H9 (cell line): ENCODE results near the gene NCOA5. TPM values are rescaled to one million over a fixed set of nuclear protein-coding genes. Genes with fewer than 3 reads are reported as not detected.

ENCODE experiments used
- DNase-seq: peaks from one replicate; pipeline ENCODE4 v3.0.0-alpha.2; 2017
- H2AFZ ChIP-seq: one replicate; pipeline ENCODE4 v1.6.1; 2013; ENCODE audit warnings: mild to moderate bottlenecking, low read length, control low read depth, moderate library complexity
- H2AK5ac ChIP-seq: 2 replicates; pipeline ENCODE4 v1.6.1; 2013; ENCODE audit warnings: low read length, control low read depth, mixed read lengths; ENCODE audit not compliant: insufficient read length
- H2BK120ac ChIP-seq: one replicate; pipeline ENCODE4 v1.6.1; 2013; ENCODE audit warnings: low read depth, mild to moderate bottlenecking, low read length, control low read depth, inconsistent platforms; ENCODE audit not compliant: poor library complexity, severe bottlenecking
- H2BK12ac ChIP-seq: 2 replicates; pipeline ENCODE4 v1.6.1; 2013; ENCODE audit warnings: low read length, control low read depth, mixed read lengths, low read depth; ENCODE audit not compliant: insufficient read length
- H2BK15ac ChIP-seq: 2 replicates; pipeline ENCODE4 v1.6.1; 2013; ENCODE audit warnings: low read depth, low read length, control low read depth
- H2BK20ac ChIP-seq: one replicate; pipeline ENCODE4 v1.6.1; 2013; ENCODE audit warnings: low read depth, mild to moderate bottlenecking, low read length, control low read depth, inconsistent platforms; ENCODE audit not compliant: poor library complexity, severe bottlenecking
- H2BK5ac ChIP-seq: 2 replicates; pipeline ENCODE4 v1.6.1; 2013; ENCODE audit warnings: low read length, control low read depth, mixed read lengths; ENCODE audit not compliant: insufficient read length
- H3K14ac ChIP-seq: 2 replicates; pipeline ENCODE4 v1.6.1; 2013; ENCODE audit warnings: low read length, control low read depth; ENCODE audit not compliant: insufficient read depth
- H3K18ac ChIP-seq: 2 replicates; pipeline ENCODE4 v1.6.1; 2013; ENCODE audit warnings: low read depth, mild to moderate bottlenecking, mixed read lengths, low read length, control low read depth; ENCODE audit not compliant: insufficient read length
- H3K23ac ChIP-seq: 2 replicates; pipeline ENCODE4 v1.6.1; 2013; ENCODE audit warnings: low read length, control low read depth, mixed read lengths, low read depth; ENCODE audit not compliant: insufficient read length
- H3K23me2 ChIP-seq: 2 replicates; pipeline ENCODE4 v1.6.1; 2013; ENCODE audit warnings: low read depth, mild to moderate bottlenecking, mixed read lengths, low read length, control low read depth; ENCODE audit not compliant: insufficient read length, poor library complexity, severe bottlenecking
- H3K27ac ChIP-seq: 2 replicates; pipeline ENCODE4 v1.5.1; 2013; ENCODE audit warnings: low read length, control low read depth, mixed read lengths, low read depth; ENCODE audit not compliant: insufficient read length
- H3K27me3 ChIP-seq: 2 replicates; pipeline ENCODE4 v1.6.1; 2013; ENCODE audit warnings: low read length, control low read depth, inconsistent platforms; ENCODE audit not compliant: insufficient read depth
- H3K4ac ChIP-seq: 2 replicates; pipeline ENCODE4 v1.6.1; 2013; ENCODE audit warnings: low read depth, mild to moderate bottlenecking, control low read depth, inconsistent platforms, low read length, moderate library complexity
- H3K4me1 ChIP-seq: 2 replicates; pipeline ENCODE4 v1.6.1; 2013; ENCODE audit warnings: low read length, control low read depth, inconsistent platforms; ENCODE audit not compliant: insufficient read depth
- H3K4me2 ChIP-seq: 2 replicates; pipeline ENCODE4 v1.6.1; 2013; ENCODE audit warnings: low read length, control low read depth, mixed read lengths; ENCODE audit not compliant: insufficient read length, insufficient read depth
- H3K56ac ChIP-seq: 2 replicates; pipeline ENCODE4 v1.6.1; 2013; ENCODE audit warnings: low read depth, mild to moderate bottlenecking, mixed read lengths, low read length, control low read depth; ENCODE audit not compliant: insufficient read length
- H3K79me1 ChIP-seq: 2 replicates; pipeline ENCODE4 v1.6.1; 2013; ENCODE audit warnings: low read depth, mild to moderate bottlenecking, moderate library complexity, low read length, control low read depth, inconsistent platforms; ENCODE audit not compliant: insufficient read depth, poor library complexity, severe bottlenecking
- H3K79me2 ChIP-seq: 2 replicates; pipeline ENCODE4 v1.6.1; 2013; ENCODE audit warnings: low read length, control low read depth, inconsistent platforms; ENCODE audit not compliant: insufficient read depth
- H3K9ac ChIP-seq: 2 replicates; pipeline ENCODE4 v1.6.1; 2013; ENCODE audit warnings: low read length, control low read depth, mixed read lengths; ENCODE audit not compliant: insufficient read length; ENCODE audit errors: extremely low read depth
- H3K9me3 ChIP-seq: one replicate; pipeline ENCODE4 v1.6.1; 2013; ENCODE audit warnings: low read depth, low read length, inconsistent platforms; ENCODE audit not compliant: control insufficient read depth
- H3T11ph ChIP-seq: one replicate; pipeline ENCODE4 v1.6.1; 2013; ENCODE audit warnings: mild to moderate bottlenecking, low read length, control low read depth, inconsistent platforms
- H4K20me1 ChIP-seq: one replicate; pipeline ENCODE4 v1.6.1; 2013; ENCODE audit not compliant: control insufficient read depth, insufficient read length, insufficient read depth
- H4K5ac ChIP-seq: 2 replicates; pipeline ENCODE4 v1.6.1; 2013; ENCODE audit warnings: low read depth, mild to moderate bottlenecking, mixed read lengths, low read length, control low read depth; ENCODE audit not compliant: insufficient read length
- H4K8ac ChIP-seq: replicated peaks from 2 replicates; pipeline ENCODE4 v1.6.1; 2013; ENCODE audit warnings: low read length, control low read depth, mixed read lengths, low read depth; ENCODE audit not compliant: insufficient read length
- H4K91ac ChIP-seq: 2 replicates; pipeline ENCODE4 v1.6.1; 2013; ENCODE audit warnings: low read depth, mild to moderate bottlenecking, moderate library complexity, mixed read lengths, low read length, control low read depth; ENCODE audit not compliant: insufficient read length
- H3K27ac Mint-ChIP-seq, 3 experiments: 2 replicates in 2 of 3; 3 replicates in 1 of 3; pipeline ENCODE4 v1.8.0; 2020 to 2021; ENCODE audit warnings: mixed read lengths in 3 of 3, mild to moderate bottlenecking in 1 of 3, moderate library complexity in 1 of 3
- H3K27me3 Mint-ChIP-seq: 2 replicates; pipeline ENCODE4 v1.8.0; 2021; ENCODE audit warnings: low read depth, mild to moderate bottlenecking, moderate library complexity, mixed read lengths
- H3K36me3 Mint-ChIP-seq, 3 experiments: 2 replicates in 2 of 3; 3 replicates in 1 of 3; pipeline ENCODE4 v1.8.0; 2020 to 2021; ENCODE audit warnings: low read depth in 3 of 3, mixed read lengths in 3 of 3; ENCODE audit not compliant: insufficient read depth in 1 of 3
- H3K4me1 Mint-ChIP-seq, 2 experiments: 2 replicates each; pipeline ENCODE4 v1.8.0; 2020; ENCODE audit warnings: mixed read lengths in 2 of 2
- H3K4me3 Mint-ChIP-seq, 2 experiments: 2 replicates in 1 of 2; 3 replicates in 1 of 2; pipeline ENCODE4 v1.8.0; 2020 to 2021; ENCODE audit warnings: mild to moderate bottlenecking in 2 of 2, mixed read lengths in 2 of 2, moderate library complexity in 1 of 2
- H3K9me3 Mint-ChIP-seq, 2 experiments: 2 replicates in 1 of 2; 3 replicates in 1 of 2; pipeline ENCODE4 v1.8.0; 2020; ENCODE audit warnings: mild to moderate bottlenecking in 2 of 2, mixed read lengths in 2 of 2, moderate library complexity in 1 of 2
- CTCF ChIP-seq: fragments of 200-600 bp; sonication (generic); conservative IDR thresholded peaks from 3 replicates; pipeline ENCODE4 v1.8.0; 2021; ENCODE audit warnings: antibody characterized with exemption, mild to moderate bottlenecking
- WGBS: extraction: QIAGEN DNeasy Blood & Tissue Kit; methylation state at CpG from one replicate; pipeline ENCODE4 v1.1.7; 2013; ENCODE audit warnings: missing lambda C conversion rate, low lambda C conversion rate, mixed read lengths; ENCODE audit not compliant: insufficient read length; ENCODE audit errors: extremely low coverage; 5-methylcytosine and 5-hydroxymethylcytosine counted together
- total RNA-seq: library from RNA; stranded (reverse); gene quantifications from 2 replicates; pipeline ENCODE4 v1.2.1, GENCODE V29; 2021

Gene NCOA5
- total RNA-seq, 1 experiment from 2014 or later: 55.7 TPM

- peaks cover 38% of the 10 kb centered on the region; the same call in 1 of the 2 replicates for H3K79me2 ChIP-seq
- H4K5ac ChIP-seq: no peak overlapping the region
- H3K56ac ChIP-seq: no peak overlapping the region
- H3K4me2 ChIP-seq: no peak overlapping the region
- no peak overlapping the region for H3K4ac ChIP-seq
- H2BK5ac ChIP-seq: no peak overlapping the region
- H2BK15ac ChIP-seq: no peak overlapping the region
- no peak overlapping the region for H2BK12ac ChIP-seq
- Mint-ChIP-seq H3K4me1 (peaks cover 35 to 42% of the 10 kb centered on the region in 2 experiments), H3K9me3 (no peaks in the 10 kb centered on the region), H3K27me3 (no peaks in the 10 kb centered on the region), H3K4me3 (no peak overlapping the region; a peak in 1 of 5 replicates), H3K36me3 (no peaks in the 10 kb centered on the region), H3K27ac (no peak overlapping the region)
- H3T11ph ChIP-seq: no peak overlapping the region
- no peak overlapping the region for H2BK120ac ChIP-seq
- H2AK5ac ChIP-seq: no peak overlapping the region
- H3K79me1 ChIP-seq: peaks cover 12% of the 10 kb centered on the region
- H2BK20ac ChIP-seq: no peak overlapping the region
- no peaks in the 10 kb centered on the region for H4K20me1 ChIP-seq
- no peak overlapping the region for H3K14ac ChIP-seq
- H3K27ac ChIP-seq: no peak overlapping the region
- H2AFZ ChIP-seq: no peak overlapping the region
- no peak overlapping the region for H3K23ac ChIP-seq
- no peak for TF ChIP-seq CTCF
- no peaks in the 10 kb centered on the region for H3K27me3 ChIP-seq
- no peak overlapping the region for H3K18ac ChIP-seq
- H3K9ac ChIP-seq: no peak overlapping the region
- peaks cover 9% of the 10 kb centered on the region for H3K23me2 ChIP-seq
- DNase-seq: no peak
- H4K91ac ChIP-seq: no peak overlapping the region
- H3K4me1 ChIP-seq: peaks cover 2% of the 10 kb centered on the region; the same call in 1 of the 2 replicates
- no CpG with 5 or more reads among the region's 3 CpGs for WGBS
- no peaks in the 10 kb centered on the region for H3K9me3 ChIP-seq
- H4K8ac ChIP-seq: no peak overlapping the region
Observed at GRCh38 chr20:46084805-46085178, 5.0 kb downstream of the NCOA5 start.
